Fibroblast of the aortic adventitia (primary cell): ENCODE data around the gene MAMLD1. TPM values are rescaled to one million over a fixed set of nuclear protein-coding genes. Genes with fewer than 3 reads are reported as not detected.

Experiments used
- DNase-seq: peaks from one replicate; pipeline ENCODE4 v3.0.0-alpha.2; 2010; ENCODE audit warnings: low read depth
- H3K4me3 ChIP-seq: 2 replicates; pipeline ENCODE4 v1.5.1; 2011; ENCODE audit warnings: low read depth, mild to moderate bottlenecking, control low read depth, low read length, moderate library complexity
- CTCF ChIP-seq: IDR thresholded peaks from 2 replicates; pipeline ENCODE4 v1.5.1; 2011; ENCODE audit warnings: mild to moderate bottlenecking, low read length, control low read depth, inconsistent platforms; ENCODE audit not compliant: insufficient read depth
- total RNA-seq: library from RNA; depleted of rRNA; stranded (reverse); fragments of >200 nt; gene quantifications from 2 replicates; pipeline ENCODE4 v1.2.3, GENCODE V29; 2012; ENCODE audit warnings: low replicate concordance

Gene MAMLD1
- total RNA-seq, 1 donor = 1.9 TPM

DNA sequence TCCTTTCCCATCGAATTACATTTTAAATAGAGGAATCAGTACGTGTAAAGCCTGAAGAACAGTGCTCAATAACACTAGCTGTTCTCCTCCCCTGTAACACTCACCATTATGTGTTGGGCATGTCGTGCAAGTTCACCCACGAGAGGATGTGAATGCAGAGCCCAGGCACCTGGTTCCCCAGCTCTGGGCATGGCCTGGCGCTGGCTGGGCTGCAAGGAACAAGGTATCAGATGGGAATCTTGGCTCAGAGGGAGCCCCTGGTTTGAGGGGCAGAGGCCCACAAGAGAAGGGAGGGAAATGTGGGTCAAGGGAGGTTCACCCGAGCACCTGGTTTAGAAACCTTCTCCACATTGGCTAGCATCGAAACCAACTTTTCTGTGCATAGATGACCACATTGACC is 163.6 kb downstream of the MAMLD1 start:
- no peak overlapping the region for H3K4me3 ChIP-seq
- no peak for TF ChIP-seq CTCF
- no peak for DNase-seq

- DNase-seq = no peak
- no peak for TF ChIP-seq CTCF
- H3K4me3 ChIP-seq = no peak overlapping the region
These were observed 164.0 kb downstream of the MAMLD1 start for GRCh38 chrX:150527108-150527507.

DNA sequence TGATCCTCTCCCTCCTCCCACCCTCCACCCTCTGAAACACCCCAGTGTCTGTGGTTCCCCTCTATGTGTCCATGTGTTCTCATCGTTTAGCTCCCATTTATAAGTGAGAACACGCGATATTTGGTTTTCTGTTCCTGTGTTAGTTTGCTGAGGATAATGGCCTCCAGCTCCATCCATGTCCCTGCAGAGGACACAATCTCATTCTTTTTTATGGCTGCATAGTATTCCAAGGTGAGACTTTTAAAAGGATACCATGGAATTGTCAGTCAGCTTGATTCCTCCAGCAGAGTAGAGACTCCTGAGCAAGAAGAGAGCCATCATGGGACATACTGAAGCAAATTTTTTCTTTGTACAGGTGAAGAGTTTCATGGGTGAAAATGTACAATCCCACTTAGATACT is 166.5 kb downstream of the MAMLD1 start:
- no peak overlapping the region for H3K4me3 ChIP-seq
- DNase-seq = no peak
- TF ChIP-seq CTCF = no peak

DNA sequence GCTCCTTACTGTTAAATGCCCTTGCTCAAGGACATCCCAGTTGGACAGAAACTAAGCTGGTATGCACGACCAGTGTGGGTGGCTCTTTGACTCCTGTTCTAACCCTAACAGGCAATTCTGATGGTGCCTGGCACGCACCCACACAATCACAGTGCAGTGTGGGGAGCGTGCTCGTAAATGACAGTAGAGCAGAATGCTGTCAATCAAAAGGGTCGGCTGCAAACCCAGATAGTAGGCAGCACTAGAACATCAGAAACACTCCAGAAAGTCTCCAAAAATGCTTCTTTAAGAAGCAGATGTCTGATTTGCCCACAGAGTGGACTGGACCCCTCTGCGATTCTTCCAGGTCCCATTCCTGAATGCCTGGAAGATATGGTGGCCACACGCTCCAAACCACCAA is 167.7 kb downstream of the MAMLD1 start:
- no peak overlapping the region for H3K4me3 ChIP-seq
- no peak for DNase-seq
- TF ChIP-seq CTCF = no peak

DNA sequence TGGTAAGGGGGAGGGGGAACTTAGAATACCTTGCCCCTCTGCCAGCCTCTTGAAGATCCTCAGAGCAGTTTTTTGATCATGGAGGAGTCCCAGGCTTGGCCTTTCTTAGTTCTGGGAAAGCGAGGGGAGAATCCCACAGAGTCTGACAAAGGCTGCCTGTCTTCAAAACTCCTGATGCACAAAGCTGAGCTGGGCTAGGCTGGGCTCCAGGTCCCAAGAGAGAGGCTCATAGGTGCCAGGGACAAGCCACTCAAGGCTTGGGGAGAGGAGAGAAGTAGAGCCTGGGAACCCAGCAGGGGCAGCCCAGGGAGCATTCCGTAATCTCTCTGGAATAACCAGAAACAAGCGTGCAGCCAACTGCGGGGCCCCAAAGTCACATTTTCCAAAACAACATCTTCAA is 168.3 kb downstream of the MAMLD1 start:
- no peak for DNase-seq
- no peak for TF ChIP-seq CTCF
- no peak overlapping the region for H3K4me3 ChIP-seq

- no peak overlapping the region for H3K4me3 ChIP-seq
- no peak for DNase-seq
- no peak for TF ChIP-seq CTCF
These were observed 170.7 kb downstream of the MAMLD1 start for GRCh38 chrX:150533863-150534262.

- no peak for DNase-seq
- no peak overlapping the region for H3K4me3 ChIP-seq
- TF ChIP-seq CTCF = no peak
These were observed 173.5 kb downstream of the MAMLD1 start for GRCh38 chrX:150536455-150537116.
